Stimulated activated CD4-positive, alpha-beta T cell treated with anti-CD3 and anti-CD28 coated beads, TNF-alpha, amount 100 ng/mL, for 1 hour (primary cell): ENCODE data around the gene KLF12.

Experiments
- DNase-seq, 3 donors: peaks; one replicate each; pipeline ENCODE4 v3.0.0-alpha.2; 2020; ENCODE audit warnings: low read depth in 3 of 3, low spot score in 1 of 3

KLF12 gene

DNA sequence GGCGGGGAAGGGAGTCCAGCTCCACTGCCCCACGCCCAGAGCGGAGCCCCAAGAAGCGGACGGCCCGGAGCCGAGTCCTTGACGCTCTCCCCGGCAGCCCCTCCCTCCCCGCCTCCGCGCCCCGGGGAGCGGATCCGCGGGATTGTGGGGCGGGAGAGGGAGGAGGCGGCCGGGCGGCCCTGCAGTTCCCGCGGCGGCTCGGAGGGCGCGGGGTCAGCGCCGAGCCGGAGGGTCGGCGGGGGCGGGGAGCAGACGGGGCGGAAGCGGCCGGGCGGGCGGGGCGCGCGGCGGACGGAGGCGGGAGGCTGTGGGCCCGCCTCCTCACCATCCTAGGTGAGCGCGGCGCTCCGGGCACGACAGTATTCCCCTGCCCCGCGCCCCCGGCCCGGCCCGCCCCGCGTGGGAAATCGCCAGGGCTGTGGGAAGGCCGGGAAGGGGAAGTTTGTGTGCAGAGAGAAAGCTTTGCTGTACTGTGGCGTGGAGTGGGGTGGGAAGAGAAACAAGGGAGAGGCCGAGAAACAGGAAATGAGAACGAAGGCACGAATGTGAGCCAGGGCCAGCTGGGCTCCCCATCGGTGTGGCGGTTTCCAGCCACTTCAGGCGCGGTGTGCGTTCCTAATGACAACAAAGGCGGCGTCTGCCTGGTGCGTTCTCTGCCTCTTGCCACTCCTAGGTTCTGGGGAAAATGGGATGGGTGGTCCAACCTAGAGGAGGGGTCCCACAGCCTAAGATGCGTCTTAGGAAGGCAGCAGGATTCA, 1.3 kb upstream of the KLF12 start:
- peak in 2 of 3 donors; percentile 30 to 39 for DNase-seq

DNA sequence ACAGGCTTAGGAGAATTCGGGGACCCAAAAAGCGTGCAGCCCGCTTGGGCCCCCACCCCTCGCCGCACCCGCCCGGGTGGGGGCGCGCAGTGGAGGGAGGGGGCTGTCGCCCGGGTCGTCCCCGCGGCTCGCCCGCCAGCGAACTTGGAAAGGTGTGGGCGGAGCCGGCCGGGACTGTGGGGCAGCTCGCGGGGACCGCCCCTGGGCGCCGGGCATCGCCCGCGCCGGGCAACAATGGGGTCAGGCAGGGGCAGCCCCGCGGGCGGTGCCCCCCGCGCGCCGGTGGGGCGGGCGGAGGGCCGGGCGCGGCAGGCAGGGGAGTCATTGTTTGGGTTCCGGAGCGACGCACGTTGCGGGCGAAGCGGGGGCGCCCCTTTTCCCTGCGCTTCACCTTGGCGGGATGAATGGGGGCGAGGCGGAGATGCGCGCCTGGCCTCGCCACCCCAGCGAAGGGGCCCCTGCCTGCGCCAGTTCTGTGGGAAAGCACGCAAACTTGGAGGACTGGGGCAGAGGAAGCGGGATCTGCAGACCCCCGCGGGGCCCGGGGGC, 647 bp upstream of the KLF12 start:
- DNase-seq = peak in 2 of 3 donors; percentile 36 to 46

DNA sequence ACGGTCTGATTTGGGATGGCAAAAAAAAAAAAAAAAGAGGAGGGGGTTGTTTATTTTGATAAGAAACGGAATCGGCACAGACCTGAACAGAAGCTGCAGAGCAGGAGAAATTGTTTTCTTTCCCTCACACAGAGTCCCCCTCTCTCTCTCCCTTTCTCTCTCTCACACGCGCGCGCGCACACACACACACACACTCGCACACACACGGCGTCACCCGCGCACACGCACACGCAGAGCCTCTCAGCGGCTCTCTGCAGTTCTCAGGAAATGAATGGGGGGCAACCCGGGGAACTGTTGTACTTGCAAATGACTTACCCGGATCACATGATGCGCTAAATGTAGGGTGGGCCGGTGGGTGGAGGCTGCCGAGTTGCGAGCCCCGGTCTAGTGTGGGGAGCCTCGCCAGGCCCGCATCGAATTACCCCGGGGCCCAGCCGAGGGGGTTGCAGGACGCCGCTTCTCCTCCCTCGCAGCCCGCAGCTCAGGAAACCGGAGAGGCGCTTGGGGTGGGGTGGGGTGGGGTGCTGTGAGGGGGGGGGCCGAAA, 475 bp downstream of the KLF12 start:
- peak; percentile 62 to 77 (median 67) for DNase-seq

DNA sequence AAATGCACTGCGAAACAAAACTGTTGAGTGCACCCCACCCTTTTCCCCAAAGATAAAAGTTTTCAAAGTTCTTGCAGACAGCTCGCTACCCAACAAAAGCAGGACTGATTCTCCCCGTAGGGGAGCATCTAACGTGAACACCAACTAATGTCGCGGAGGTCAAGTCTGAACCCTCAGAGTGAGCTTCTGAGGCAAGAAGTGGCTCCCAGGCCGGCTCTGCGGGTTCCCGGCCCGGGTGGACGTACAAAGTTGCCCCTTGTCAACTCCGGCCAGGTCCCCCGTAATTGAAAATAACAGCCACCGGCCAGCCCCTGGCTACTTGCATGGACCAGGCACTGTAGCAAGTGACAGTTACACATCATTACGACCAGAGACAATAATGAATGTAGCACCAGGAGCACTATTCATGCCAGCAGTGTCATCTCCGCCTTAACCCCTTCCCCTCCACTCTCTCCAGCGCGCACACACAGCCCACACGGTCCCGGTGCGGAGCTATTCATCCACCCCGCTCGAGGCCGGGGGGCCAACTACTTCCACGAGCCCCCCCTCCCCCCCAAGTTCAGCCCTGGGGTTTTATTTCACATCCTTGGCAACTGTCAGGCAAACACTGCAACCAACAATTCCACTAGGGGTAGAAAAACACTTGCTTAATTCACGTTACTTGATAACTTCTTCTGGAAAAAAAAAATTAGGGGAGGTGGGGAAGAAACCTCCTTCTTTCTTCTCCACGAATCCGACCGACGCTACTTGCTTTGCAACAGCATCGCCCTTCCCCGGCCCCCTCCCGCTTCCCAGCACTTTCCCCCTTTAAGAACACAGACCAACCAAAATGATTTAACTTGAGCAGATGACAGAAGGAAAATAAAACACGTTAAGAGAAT, 1.2 kb downstream of the KLF12 start:
- peak in 1 of 3 donors; percentile 21 for DNase-seq

DNA sequence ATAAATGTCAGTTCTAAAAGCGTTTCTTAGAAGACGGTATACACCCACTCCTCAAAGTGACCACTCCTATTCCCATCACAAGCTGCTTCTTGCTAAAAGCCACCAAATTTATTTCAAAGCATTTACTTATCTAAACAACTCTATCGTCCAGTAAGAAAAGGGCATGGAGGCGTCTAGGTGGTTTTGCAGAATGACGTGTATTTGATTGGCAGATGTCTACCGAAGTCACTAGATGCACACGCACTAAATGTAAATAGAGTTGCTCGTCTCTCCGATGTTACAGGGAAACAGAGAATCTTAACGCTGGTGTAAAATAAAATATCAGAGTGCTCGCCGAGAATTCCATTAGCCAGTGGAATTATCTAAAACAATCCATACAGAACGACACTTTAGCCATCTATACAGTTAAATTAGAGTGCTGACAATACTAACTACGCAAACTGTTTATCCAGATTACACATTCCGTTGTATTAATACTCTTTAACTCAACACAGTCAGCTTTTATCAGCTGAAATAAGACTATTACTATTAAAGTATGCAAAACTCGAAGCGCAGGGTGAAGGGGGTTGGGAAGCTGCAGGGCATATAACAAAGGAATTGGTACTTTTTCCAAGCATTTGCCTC, 1.9 kb downstream of the KLF12 start:
- no peak for DNase-seq

DNA sequence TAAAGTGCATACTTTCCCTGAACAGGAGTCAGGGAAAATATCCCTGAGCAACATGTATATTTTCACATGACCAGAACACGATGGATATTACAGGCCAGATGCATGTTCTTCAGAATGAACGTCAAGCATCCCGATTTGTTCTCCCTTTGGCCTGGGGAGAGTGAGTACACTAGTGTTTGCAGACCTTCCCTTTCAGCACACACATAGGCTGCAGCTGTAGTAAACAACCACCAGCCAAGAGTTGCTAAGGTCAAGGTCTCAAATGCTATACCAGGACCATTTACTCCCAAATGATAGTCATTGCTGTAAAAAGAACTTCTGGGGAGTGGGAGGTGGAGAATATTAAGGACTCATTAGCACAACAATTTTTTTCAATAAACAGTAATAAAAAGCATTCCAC, 3.0 kb downstream of the KLF12 start:
- DNase-seq = no peak

DNA sequence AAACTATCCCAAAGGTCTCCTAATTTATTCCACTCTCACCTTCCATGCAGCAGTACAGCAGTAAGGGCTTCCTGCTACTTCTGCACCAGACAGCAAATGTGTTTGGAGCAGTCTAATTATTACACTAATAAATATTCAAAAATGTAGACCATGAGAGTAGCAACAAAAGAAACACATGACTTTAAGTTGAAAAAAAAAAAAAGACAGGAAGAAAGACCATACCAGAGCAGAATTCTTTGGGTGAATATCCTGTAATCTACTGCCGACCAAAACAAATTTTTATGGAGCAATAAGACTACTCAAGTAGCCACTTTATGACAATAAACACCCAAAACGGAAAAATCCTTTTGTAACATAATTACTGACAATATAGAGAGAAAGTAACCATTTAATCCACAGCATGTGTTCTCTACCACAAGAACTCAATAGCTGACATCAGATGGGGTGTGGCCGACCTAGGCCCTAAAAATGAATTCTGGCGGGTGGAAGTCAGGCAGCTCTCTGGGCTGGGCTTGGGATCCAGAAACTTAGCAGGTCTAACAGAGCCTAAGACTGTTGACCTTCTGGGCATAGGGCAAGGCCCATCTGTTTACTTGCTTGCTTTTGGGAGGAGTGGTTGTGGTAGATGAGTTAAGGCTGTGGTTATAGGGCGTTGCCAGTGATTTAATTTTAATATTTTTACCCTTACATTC, 4.6 kb downstream of the KLF12 start:
- no peak for DNase-seq

DNA sequence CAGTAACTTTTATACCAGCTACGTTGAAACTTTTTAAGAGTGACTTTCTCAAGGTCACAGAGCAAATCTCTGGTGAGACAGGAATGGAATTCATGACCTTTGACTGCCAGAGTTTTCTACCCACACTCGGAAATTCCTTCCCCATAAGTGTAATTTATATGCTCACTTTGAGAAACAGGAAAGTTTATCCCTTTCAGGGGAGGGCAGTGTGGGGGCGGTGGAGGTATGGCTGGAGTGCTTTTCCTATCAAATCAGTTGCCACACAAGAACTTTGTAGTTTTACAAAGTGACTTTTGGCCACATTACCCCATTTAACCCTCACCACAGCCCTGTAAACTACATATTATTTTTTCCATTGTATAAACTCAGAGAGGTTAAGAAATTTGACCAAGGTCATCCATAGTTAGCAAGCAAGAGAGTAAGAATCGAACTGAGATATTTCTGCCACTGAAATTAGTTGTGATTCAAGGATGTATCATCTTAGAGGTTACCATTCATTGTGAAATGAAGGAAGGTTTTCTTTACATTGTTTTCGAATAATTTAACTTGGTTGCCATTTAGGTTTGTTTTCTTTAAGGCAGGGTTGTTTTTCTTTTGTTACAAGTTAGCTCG, 5.9 kb downstream of the KLF12 start:
- DNase-seq = no peak

DNA sequence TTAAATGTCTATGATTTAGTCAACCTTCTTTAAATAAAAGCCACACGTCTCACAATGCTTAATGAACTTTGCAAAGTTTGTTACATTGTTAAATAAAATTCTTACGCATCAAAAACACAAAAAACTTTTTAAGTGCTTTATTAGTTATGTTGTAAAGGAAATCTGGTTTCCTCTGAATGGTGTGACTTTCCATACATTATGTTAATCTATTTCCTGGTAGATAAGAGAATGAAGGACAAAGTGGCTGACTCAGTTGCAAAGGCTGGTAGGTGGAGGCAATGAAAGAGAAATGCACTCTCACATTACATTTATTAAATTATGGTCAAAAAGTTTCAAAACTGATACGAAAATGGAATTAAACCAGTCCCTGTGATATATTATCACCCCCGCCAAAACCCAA, 15.9 kb downstream of the KLF12 start:
- no peak for DNase-seq

DNA sequence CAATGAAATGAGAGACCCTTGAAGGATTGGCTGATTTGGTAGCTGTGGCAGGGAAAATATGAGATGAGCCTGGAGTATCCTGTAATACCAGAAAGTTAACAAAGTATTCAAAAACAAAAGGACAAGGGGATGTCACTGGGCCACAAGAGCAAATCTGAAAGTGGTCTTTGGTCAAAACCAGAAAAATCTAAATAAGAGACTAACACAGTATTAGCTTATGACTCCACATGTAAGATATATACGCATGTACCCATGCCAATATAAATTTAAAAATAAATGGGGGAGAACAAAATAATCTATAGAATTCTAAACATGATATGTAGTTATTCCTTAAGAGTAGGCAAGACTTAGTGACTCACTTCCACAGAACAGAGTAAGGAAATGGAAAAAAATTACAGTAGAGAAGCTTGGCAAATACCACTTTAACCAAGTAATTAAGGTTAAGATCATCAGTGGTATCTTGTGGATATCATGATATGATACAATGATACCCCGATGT, 16.9 kb downstream of the KLF12 start:
- no peak for DNase-seq

DNA sequence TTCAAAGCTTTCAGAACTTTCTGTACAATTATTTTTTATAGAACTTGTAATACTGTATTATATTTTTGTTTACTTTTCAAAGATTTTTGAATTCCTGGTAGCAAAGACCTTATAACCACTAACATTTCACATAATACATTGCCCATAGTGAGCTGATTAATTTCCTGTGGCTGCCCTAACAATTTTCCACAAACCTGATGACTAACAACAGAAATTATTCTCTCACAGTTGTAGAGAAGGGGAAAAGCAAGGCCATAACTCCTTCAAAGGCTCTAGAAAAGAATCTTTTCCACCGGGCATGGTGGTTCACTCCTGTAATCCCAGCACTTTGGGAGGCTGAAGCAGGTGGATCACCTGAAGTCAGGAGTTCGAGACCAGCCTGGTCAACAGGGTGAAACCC, 19.1 kb downstream of the KLF12 start:
- no peak for DNase-seq

DNA sequence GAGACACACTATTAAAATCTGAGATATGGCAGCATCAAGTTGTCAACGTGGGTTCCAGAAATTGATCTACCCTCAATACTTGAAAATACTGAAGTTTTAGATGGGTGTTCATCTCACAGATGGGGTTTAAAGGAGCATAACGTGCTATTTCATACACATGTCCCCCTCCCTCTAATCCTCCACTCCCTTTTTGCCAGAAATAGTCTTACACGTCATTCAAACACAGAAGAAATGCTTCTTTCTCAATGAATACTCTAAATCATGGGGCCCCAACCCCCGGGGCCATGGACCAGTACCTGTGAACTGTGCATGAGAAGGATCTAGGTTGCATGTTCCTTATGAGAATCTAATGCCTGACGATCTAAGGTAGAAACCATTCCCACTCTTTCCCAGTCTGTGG, 19.6 kb downstream of the KLF12 start:
- no peak for DNase-seq

DNA sequence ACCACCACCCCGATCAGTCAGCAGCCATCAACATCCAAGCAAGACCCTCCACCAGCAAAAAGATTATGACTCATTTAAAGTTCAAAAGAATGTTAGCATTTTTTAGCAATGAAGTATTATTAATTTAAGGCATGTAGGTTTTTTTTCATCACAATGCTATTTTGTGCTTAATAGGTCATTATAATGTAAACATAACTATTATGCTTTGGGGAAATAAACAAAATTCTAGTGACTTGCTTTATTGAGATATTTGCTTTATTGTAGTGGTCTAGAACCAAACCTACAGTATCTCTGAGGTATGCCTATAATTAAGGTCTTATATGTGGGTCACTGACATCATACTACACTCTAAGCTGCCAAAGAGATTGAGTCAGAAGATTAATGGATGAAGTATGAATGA, 20.0 kb downstream of the KLF12 start:
- DNase-seq = no peak

DNA sequence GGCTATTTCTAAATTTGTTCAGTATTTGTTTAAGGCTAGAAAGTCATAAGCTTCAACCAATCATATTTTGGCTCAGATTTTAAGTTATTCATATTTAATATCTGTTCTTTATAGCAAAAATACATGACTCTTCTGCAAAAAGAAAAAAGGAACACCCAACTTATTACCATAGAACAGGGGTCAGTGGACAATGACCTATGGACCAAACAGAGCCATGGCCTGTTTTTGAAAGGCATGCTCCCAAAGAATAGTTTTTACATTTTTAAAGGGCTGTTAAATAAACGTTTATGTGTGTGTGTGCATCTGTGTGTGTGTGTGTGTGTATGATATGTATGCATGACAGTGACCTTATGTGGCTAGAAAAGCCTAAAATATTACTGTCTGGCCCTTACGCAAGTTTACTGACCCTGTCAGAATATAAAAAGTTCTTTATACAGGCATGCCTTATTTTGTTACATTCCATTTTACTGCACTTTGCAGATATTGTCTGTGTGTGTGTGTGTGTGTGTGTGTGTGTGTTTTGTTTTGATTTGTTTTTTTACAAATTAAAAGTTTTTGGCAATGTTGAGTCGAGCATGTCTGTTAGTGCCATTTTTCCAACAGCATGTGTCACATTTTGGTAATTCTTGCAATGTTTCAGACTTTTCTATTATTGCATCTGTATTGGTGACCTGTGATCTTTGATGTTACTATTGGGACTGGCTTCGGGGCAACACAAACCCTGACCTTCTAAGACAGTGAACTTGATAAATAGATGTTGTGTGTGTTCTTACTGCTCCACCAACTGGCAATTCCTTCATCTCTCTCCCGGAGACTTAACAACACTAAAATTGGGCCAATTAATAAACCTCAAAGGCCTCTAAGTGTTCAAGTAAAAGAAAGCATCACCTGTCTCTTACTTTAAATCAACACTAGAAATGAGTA, 22.0 kb downstream of the KLF12 start:
- DNase-seq = no peak

DNA sequence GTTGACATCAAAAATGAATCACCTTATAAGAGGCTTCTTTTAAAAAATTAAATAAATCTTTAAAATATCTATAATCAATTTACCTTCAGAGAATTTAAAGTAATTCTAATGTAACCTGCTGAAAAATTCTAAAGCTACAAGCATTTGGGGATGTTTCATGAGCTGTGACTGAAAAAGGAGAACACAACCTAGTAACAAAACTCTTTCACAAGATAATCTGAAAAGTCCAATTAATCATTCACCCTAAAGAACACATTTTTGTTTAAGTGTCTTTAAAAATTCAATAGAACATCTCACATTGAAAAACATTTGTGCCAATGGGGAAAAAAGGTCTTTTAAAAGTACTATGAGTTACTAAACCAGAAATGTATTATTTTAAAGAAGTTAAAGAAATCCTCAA, 22.8 kb downstream of the KLF12 start:
- DNase-seq = no peak

DNA sequence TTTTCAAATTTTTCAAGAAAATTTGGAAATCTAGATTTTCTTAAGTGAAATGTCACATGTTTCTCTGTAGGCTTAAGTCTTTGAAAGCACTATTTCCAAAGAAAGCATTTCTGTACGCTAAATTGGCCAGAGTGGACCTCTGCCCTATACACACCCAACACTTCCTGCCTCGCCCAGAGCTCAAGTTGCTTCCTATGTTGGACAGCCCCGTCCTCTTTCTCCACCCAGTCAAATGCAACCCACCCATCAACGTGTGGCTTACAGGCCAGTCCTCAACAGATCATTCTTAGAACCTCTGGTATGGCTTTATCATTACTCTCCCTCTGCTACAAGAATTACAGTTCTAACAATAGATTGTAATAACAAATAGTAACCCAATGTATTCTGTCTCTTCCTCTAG, 24.2 kb downstream of the KLF12 start:
- no peak for DNase-seq

DNA sequence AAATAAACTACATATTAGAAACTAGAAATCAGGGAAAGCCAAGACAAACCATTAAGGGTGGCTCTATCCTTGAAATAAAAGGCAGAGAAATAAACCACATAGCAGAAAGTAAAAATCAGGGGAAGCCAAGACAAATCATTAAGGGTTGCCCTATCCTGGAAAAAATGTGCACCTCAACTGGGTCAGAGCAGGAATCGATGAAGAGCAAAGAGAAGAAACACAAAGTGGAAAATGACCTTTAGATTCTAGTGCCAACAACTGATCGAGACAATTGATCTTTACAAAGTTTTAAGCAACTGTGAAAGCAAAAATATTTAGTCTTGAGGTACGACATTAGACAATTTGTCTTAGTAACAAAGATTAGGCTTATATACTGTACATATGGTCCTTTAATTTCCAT, 26.6 kb downstream of the KLF12 start:
- no peak for DNase-seq

DNA sequence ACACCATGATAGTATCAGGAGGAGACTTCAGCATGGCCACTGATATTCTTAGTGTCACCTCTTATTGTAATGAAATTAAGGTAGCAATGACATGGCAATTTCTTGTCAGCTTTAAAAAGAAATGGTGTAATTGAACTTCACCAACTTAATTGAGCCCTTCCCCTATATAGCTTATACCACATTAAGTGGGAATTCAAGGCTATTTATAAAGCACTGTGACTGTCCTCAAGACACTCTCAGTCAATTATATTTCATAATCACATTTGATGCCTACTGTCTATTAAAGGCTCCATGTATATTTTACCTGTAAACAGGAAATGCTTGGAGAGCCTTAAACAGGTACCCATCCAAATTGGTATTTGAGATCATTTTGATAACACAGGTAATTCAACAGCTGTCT, 28.3 kb downstream of the KLF12 start:
- DNase-seq = no peak

DNA sequence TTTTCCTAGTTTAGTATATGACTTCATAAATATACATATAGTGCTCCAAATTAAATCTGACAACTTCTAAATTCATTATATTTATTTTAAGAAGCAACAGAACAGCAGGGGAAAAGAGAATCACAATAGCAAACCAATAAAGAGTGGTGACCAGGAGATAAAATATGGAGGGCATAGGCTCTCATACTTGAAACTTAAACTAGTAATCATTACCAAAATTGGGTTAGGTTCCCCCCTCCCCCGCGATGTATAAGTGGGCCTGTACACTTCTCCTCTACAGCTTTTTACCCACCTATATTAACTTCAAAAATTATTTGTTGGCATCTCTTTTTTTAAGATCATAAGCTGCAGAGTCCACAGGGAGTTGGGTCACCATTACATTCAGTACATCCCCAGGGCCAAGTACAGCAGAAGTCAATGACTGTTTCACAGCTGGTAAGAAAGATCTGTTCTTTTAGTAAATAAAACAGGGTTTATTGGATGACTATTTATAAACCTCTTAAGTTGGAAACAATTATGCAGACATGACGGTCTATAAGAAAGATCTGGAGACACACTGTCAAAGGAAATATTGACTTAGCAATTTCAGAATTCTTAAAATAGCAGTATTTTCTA, 29.4 kb downstream of the KLF12 start:
- no peak for DNase-seq
